SU-DHL-6 (cell line): Measurements from ENCODE around the gene RAI14.

Experiments used
- EZH2phosphoT487 ChIP-seq: fragments of 200-600 bp; sonication (generic), shearing (Covaris generic); conservative IDR thresholded peaks from 2 replicates; pipeline ENCODE4 v1.6.1; 2018; ENCODE audit warnings: mild to moderate bottlenecking, antibody characterized with exemption, low read length, moderate library complexity, mixed read lengths
- TF ChIP-seq, protein P1 (sequence below): fragments of 200-600 bp; sonication (generic); IDR thresholded peaks from one replicate; pipeline ENCODE4 v1.5.1; 2017; ENCODE audit warnings: antibody characterized with exemption, mild to moderate bottlenecking, low read length, moderate library complexity; ENCODE audit not compliant: insufficient read depth, poor library complexity, severe bottlenecking

GRCh38 chr5:34817558-34818351 lies 161.6 kb downstream of the RAI14 start:
- TF ChIP-seq, protein P1, sequence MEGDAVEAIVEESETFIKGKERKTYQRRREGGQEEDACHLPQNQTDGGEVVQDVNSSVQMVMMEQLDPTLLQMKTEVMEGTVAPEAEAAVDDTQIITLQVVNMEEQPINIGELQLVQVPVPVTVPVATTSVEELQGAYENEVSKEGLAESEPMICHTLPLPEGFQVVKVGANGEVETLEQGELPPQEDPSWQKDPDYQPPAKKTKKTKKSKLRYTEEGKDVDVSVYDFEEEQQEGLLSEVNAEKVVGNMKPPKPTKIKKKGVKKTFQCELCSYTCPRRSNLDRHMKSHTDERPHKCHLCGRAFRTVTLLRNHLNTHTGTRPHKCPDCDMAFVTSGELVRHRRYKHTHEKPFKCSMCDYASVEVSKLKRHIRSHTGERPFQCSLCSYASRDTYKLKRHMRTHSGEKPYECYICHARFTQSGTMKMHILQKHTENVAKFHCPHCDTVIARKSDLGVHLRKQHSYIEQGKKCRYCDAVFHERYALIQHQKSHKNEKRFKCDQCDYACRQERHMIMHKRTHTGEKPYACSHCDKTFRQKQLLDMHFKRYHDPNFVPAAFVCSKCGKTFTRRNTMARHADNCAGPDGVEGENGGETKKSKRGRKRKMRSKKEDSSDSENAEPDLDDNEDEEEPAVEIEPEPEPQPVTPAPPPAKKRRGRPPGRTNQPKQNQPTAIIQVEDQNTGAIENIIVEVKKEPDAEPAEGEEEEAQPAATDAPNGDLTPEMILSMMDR: no peak
- no peak for TF ChIP-seq EZH2phosphoT487
